Lower lobe of right lung (tissue), 2 donors: ENCODE data around the gene BCO1. TPM values are rescaled to one million over a fixed set of nuclear protein-coding genes. Genes with fewer than 3 reads are reported as not detected.

Experiments
- ATAC-seq, 2 donors: fragments of 200-7000 bp; cut with Tn5 transposase; one replicate each; pipeline ENCODE4 v1.9.1; 2020 to 2022; ENCODE audit warnings: mild to moderate bottlenecking in 2 of 2, moderate library complexity in 2 of 2
- DNase-seq: peaks from one replicate; pipeline ENCODE4 v3.0.0-alpha.2; 2020
- H3K27ac ChIP-seq: fragments of 200-600 bp; one replicate; pipeline ENCODE4 v1.8.0; 2022
- H3K27me3 ChIP-seq: fragments of 200-600 bp; one replicate; pipeline ENCODE4 v1.8.0; 2022; ENCODE audit warnings: low read depth
- H3K36me3 ChIP-seq: fragments of 200-600 bp; one replicate; pipeline ENCODE4 v1.8.0; 2022; ENCODE audit warnings: mild to moderate bottlenecking
- H3K4me1 ChIP-seq: fragments of 200-600 bp; one replicate; pipeline ENCODE4 v1.8.0; 2022
- H3K4me3 ChIP-seq: fragments of 200-600 bp; one replicate; pipeline ENCODE4 v1.8.0; 2022; ENCODE audit warnings: mild to moderate bottlenecking
- H3K9me3 ChIP-seq: fragments of 200-600 bp; one replicate; pipeline ENCODE4 v1.8.0; 2022
- CTCF ChIP-seq: fragments of 200-600 bp; IDR thresholded peaks from one replicate; pipeline ENCODE4 v1.8.0; 2022; ENCODE audit warnings: antibody characterized with exemption, mild to moderate bottlenecking
- intact Hi-C: fragments of 100-400 bp; cut with DNase I; formaldehyde crosslinking; loops from one replicate; pipeline ENCODE4 v1.11.0; 2022
- total RNA-seq: library from RNA; stranded (reverse); fragmentation: NEBNext Ultra II Directional; extraction: Animal tissue kit (Norgen Biotek cat#: 25700); gene quantifications from one replicate; pipeline ENCODE4 v1.2.1, GENCODE V29; 2021
- donor health status: DM: no; HTN: yes; CAD: no; lungs with severe emphysema.

The BCO1 gene
- total RNA-seq, 1 donor from 2014 or later, result 0.74 TPM

GRCh38 chr16:81214745-81215166 lies 23.7 kb upstream of the BCO1 start:
- Histone ChIP-seq H3K9me3 (no peaks in the 10 kb centered on the region), H3K4me3 (no peak overlapping the region), H3K27me3 (peaks cover 6% of the 10 kb centered on the region), H3K27ac (no peak overlapping the region), H3K4me1 (no peaks in the 10 kb centered on the region), H3K36me3 (no peaks in the 10 kb centered on the region)
- peak; percentile 15 for TF ChIP-seq CTCF
- ATAC-seq, result peak in 1 of 2 donors; percentile 29
- intact Hi-C loops, result no loop called here
- no peak for DNase-seq

- H3K27me3 ChIP-seq, result peaks cover 3% of the 10 kb centered on the region
- no peak for TF ChIP-seq CTCF
- intact Hi-C loops, result no loop called here
- H3K9me3 ChIP-seq, result no peaks in the 10 kb centered on the region
- H3K4me3 ChIP-seq, result no peak overlapping the region
- ATAC-seq, result no peak
- no peak for DNase-seq
- H3K4me1 ChIP-seq, result no peaks in the 10 kb centered on the region
- H3K27ac ChIP-seq, result no peak overlapping the region
- no peaks in the 10 kb centered on the region for H3K36me3 ChIP-seq
Observed at GRCh38 chr16:81216114-81216513, 22.4 kb upstream of the BCO1 start.

DNA sequence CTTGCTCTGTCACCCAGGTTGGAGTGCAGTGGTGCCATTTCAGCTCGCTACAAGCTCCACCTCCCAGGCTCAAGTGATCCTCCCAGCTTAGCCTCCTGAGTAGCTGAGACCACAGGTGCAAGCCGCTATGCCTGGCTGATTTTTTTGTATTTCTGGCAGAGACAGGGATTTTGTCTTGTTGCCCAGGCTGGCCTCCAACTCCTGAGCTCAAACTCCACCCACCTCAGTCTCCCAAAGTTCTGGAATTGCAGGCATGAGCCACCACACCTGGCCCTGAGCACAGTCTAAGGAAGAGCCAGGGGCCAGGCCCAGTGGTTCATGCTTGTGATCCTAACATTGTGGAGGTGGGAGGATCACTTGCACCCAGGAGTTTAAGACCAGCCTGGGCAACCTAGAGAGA lies 21.8 kb upstream of the BCO1 start:
- ATAC-seq (no peak), DNase-seq (no peak)
- Histone ChIP-seq H3K4me1 (no peaks in the 10 kb centered on the region), H3K36me3 (no peaks in the 10 kb centered on the region), H3K27ac (no peak overlapping the region), H3K4me3 (no peak overlapping the region), H3K9me3 (no peaks in the 10 kb centered on the region), H3K27me3 (no peaks in the 10 kb centered on the region)
- intact Hi-C loops, result no loop called here
- no peak for TF ChIP-seq CTCF

DNA sequence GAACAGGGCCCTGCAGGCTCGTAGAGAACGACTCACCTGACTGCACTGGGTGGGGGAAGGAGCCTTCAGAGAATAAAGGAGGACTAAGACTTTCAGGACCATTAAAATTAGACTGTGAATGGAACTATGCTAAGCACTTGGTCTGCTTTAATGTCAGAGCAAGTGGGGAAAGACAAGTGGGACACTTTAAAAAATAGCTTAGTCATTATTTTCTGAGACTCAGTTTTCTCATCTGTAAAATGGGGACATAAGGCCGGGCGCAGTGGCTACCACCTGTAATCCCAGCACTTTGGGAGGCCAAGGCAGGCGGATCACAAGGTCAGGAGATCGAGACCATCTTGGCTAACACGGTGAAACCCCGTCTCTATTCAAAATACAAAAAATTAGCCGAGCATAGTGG lies 19.3 kb upstream of the BCO1 start:
- Histone ChIP-seq H3K27me3 (no peaks in the 10 kb centered on the region), H3K27ac (no peak overlapping the region), H3K4me1 (no peaks in the 10 kb centered on the region), H3K4me3 (no peak overlapping the region), H3K36me3 (no peaks in the 10 kb centered on the region), H3K9me3 (no peaks in the 10 kb centered on the region)
- ATAC-seq, result no peak
- no peak for DNase-seq
- intact Hi-C loops, result no loop called here
- TF ChIP-seq CTCF, result no peak

GRCh38 chr16:81220349-81220748 lies 18.1 kb upstream of the BCO1 start:
- ATAC-seq, result no peak
- intact Hi-C loops, result no loop called here
- no peak for TF ChIP-seq CTCF

GRCh38 chr16:81221731-81222130 lies 16.8 kb upstream of the BCO1 start:
- H3K27ac ChIP-seq, result no peak overlapping the region
- TF ChIP-seq CTCF, result no peak
- DNase-seq (no peak), ATAC-seq (no peak)
- intact Hi-C loops, result no loop called here
- no peaks in the 10 kb centered on the region for H3K4me1 ChIP-seq
- H3K4me3 ChIP-seq, result no peak overlapping the region
- no peaks in the 10 kb centered on the region for H3K36me3 ChIP-seq
- no peaks in the 10 kb centered on the region for H3K9me3 ChIP-seq
- H3K27me3 ChIP-seq, result no peaks in the 10 kb centered on the region

More at GRCh38 chr16:81220349-81220748, 18.1 kb upstream of the BCO1 start:
- H3K27me3 ChIP-seq, result no peaks in the 10 kb centered on the region
- no peak overlapping the region for H3K4me3 ChIP-seq
- no peak for DNase-seq
- no peak overlapping the region for H3K27ac ChIP-seq
- no peaks in the 10 kb centered on the region for H3K36me3 ChIP-seq
- H3K9me3 ChIP-seq, result no peaks in the 10 kb centered on the region
- no peaks in the 10 kb centered on the region for H3K4me1 ChIP-seq
